ENCODE data around the gene SLC12A8.

SLC12A8 gene

DNA sequence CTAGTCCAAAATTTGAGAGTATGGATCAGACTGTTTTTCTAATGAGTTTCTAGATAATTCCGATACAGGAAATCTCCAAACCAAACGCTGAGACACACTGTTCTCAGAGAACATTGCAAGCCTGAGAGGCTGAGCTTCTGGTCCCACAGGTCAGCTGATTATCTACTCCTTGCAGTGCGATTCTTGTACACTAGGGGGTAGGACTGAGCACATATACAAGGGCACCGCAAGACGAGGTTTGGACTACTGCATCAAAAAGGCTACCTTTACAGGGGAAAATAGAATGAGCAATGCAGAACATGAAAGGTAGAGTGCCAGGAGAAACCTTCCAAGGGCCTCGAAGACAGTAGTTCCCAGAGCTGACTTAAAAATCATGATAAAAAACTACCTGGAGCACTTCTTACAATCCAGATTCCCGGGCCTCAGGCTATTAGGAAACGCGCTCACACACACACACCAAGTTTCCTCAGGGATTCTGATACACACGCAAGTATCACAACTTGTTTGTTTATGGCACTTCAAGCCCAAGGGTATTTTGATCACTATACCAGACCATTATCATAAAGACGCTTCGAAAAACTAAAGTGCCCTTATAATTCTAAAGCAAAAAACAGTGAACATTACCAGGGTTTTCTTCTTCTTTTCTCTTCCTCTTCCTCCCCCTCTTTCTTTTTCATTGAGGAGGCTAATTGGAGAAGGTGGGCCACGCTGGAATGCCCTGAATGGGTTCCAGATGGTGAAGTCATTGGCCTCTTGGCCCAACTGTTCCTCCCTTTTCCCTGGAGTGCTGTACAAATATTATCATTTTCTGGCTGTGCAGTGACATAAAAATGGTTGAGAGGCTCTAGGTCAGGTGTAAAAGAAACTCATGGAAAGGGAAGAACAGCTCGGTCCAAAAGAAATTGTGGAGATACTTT, 61.8 kb downstream of the SLC12A8 start:
- DNase-seq = peak; percentile 63

DNA sequence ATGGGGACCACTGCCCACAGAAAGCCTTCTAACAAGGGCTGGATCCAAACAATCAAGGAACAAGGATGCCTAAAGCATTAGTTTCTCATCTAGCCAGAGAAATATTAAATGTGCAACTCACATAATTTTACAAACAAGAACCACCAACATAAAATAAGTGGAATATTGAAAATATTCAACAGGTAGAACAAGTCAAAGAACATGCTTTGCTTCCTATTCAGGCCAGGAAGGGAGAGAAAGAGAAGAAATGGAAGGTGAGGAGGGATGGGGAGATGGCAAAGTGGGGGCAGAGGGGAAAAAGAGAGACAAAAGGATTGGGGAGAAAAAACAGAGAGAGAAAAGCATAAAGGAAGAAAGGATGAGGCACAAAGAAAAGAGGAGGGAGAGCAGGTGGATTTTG, 63.1 kb downstream of the SLC12A8 start:
- no peak for DNase-seq

DNA sequence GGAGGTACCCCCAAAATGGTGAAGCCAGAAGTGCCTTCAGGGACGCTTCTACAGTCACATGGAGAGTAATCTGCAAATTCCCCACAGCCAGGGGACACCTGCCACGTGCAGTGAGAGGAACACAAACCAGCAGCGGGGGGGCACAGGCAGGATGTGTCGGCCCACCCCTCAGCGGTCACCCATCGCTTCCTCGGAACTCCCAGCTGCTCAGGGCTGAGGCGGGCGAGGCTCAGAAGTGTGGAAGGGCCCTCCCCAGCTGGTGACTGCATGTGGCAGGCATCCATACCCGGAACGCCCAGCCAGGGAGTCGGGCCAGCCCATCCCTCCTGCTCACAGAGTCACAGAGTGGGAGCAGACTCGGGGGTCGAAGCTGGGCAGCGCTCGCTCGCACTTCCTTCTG, 63.7 kb downstream of the SLC12A8 start:
- no peak for DNase-seq

DNA sequence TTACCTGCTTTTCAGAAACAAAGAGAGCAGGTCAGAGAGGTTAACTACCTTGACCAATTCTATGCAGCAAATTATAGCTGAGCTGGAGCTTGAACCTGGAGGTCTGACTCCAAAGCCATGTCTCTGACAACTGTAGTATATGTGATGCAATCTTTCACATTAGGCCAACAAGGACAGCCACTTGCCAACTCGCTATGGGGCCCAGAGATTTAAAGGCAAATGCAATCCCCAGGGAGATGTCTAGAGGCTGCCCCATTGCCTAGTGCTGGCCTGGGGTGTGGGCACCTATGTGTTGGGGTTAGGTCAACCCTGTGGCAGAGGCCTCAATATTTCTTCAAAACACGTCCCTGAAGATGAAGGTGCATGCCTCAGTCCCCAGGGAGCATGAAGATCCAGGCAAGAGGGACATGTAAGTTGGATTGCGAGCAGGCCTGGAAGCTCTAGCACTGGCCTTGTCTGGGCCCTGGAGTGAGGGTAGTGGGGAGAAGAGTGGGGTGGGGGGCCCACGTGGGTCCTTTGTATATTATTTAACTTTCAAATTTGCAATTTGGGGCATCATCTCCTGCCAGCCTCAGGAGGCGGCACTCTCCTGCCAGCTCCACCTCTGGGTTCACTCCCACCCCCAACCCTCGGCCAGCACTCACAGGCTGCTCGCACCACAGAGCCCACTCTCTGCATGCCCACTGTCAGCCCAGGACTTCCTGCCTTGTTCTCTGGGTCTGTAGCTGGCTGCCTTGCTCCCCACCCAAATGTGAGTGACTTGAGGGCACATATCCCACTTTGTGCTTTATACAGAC, 64.3 kb downstream of the SLC12A8 start:
- DNase-seq = no peak

DNA sequence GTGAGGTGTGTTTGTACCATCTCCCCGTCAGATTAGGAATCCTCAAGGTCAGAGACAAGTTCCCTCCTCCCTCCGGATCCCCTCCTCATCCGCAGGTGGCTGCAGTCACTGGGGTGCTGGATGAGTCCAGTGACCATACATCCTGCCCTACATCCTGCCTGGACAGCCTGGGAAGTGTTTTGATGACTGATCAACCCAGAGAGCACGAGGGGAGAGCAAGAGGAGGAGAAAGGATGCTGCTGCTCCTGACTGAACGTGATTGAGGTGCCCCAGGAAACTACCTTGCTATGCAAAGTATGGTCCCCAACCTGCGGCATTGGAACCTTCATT, 65.1 kb downstream of the SLC12A8 start:
- DNase-seq = no peak

DNA sequence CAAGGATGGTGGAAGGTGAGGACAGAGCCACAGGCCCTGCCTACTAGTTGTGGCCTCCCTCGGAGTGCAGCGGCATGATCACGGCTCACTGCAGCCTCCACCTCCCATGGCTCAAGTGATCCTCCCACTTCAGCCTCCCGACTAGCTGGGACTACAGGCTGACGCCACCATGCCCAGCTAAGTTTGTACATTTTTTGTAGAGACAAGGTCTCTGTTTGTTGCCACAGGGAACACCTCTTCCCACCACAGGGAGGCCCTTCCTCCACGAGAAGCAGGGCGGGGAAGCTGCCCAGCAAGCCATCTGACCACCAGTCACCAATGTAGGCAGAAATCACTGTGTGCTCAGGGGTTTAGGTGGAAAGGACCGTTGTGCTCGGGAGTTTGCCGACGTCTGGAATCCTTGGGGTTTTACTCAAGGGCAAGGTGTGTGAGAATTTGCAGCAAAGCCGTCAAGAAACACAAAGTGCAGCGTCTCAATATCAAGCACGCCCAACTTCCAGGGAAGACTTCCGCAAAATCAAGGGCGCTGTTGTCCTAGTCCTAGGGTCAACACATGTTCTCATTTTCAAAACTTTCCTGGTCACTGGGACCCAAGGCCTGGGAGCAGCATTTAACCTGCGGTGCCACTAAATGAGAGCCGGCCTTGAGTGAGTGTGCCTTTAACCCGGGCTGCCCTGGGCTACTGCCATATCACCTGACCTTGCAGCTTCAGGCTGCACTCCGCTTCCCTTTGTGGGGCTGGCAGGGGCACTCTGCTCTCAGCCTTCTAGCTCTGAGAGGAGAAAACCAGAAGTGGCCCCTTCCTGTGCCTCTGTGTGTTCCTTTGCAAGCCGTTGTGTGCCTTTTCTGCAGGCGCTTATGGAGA, 65.7 kb downstream of the SLC12A8 start:
- no peak for DNase-seq

DNA sequence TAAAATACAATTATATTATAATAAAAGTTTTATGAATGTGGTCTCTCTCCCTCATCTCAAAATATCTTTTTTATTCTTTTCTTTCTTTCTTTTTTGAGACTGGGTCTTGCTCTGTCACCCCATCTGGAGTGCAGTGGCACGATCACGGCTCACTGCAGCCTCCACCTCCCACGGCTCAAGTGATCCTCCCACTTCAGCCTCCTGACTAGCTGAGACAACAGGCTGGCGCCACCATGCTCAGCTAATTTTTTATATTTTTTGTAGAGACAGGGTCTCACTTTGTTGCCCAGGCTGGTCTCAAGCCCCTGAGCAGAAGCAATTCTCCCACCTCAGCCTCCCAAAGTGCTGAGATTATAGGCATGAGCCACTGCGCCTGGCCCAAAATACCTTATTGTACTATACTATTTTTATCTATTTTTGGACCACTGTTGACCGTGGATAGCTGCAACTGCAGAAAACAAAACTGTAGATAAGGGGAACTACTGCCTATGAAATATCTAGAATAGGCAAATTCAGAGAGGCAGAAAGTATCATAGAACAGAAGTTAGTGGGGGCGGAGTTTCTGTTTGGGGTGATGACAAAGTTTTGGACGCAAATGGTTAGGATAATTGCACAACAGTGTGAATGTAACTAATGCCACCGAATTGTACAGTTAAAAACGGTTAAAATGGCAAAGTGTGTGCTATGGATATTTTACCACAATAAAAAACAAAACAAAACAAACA, 66.6 kb downstream of the SLC12A8 start:
- no peak for DNase-seq

DNA sequence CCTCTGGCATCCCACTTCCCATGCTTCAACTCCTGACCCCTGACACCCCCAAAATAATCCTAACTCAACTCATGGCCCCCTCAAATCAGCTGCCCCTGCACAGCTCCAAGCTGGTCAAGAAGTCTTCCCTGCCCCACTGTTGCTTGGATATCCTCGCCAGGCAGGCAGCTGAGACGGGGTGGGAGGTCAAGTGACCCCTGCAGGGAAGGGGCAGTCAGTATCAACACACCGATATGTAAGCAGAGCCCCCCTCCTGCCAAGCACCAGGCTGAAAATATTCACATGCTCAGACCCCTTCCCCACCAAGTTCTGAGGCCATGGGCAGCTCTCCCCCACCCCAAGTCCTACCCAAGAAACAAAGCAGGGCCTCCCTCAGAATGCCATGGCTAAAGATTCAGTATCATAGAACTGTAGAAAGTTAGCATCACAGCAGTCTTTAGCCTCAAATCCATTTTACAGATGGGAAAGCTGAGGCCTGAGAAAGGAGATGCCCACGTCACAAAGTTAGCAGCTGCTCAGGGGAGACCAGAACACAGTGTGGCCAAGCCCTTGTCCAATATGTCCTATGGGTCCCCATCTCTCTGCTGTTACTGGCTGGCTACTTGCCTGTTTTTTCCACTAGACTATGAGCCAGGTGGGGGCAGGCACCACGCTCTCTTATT, 67.8 kb downstream of the SLC12A8 start:
- no peak for DNase-seq

DNA sequence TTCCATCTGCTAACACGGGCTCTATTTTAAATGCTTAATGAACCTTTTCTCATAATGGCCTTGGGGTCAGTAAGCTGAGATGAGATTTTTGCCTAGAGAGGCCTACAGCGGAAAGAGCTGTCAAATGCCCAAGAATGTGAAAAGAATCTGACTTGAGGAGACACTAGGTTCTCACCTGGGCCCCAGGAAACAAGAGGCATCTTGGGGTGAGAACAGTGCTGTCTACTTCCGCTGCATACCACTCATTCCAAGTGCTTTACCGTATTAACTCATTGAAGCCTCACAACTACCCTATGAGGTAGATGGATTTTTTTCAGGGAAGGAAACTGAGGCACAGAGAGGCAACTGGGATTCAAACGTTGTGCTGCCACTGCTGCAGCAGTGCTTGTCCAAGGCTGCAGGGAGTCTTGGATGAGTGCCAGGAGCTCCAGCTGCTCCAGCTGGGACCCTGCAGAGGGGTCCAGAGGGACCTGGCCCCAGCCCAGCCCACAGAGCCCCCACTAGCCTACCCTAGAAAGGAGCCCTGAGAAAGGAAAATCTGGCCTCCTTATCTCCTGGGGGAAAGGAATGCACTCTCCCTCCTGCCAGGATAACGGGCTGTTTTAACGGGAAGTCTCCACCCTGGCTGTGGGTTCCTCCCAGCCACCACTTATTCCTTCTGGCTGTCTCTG, 68.4 kb downstream of the SLC12A8 start:
- DNase-seq = peak; percentile 52

DNA sequence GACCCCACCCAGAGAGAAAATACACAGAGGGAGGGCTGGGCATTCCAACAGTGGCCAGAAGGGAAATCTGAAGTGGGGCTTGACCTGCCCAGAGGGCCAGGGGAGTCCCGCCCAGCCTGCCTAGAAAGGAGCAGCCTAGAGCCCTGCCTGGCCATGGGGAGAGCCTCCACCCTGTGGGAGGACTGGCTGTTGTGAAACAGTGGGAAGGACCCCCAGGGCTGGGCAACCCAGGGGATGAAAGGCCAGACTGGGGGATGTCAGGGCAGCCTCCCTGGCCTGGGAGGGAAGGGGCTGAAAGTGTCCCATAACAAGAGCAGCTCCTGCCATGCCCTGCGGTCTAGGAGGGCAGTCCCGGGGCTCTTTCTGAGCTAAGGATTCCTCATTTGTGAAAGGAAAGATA, 69.0 kb downstream of the SLC12A8 start:
- DNase-seq = no peak

DNA sequence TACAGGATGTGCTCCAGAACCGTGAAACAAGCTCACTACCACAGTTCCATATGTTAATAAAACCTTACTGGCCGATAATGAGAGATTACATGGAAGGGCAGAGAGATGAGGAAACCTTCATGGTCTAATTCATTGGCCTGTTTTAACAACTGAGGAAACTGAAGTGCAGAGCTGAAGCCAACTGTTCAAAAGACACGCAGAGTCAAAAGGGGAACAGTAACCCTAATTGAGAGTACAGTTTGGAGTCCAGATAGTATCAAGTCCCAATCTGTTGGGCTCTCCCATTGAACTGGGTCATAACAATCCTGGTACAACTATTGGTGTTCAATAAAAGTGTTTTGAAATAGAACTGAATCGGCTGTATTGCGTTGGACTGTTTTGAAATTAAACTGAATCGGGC, 69.6 kb downstream of the SLC12A8 start:
- no peak for DNase-seq

DNA sequence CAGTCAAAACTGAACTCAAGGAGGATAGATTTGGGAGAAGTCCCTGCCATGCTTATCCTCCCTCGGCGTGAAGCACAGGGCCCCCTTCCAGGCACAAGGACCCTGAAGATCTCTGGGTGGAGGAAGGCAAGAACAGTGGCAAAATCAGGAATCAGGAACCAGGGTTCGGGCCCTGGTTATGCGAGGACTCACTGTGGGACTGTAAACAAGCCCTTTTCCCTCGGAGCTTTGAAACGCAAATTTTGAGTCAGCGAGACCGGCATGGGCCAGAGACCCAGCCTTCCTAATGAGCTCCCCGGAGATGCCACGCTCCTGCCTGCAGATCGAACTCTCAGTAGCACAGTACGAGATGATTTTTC, 70.1 kb downstream of the SLC12A8 start:
- DNase-seq = no peak

DNA sequence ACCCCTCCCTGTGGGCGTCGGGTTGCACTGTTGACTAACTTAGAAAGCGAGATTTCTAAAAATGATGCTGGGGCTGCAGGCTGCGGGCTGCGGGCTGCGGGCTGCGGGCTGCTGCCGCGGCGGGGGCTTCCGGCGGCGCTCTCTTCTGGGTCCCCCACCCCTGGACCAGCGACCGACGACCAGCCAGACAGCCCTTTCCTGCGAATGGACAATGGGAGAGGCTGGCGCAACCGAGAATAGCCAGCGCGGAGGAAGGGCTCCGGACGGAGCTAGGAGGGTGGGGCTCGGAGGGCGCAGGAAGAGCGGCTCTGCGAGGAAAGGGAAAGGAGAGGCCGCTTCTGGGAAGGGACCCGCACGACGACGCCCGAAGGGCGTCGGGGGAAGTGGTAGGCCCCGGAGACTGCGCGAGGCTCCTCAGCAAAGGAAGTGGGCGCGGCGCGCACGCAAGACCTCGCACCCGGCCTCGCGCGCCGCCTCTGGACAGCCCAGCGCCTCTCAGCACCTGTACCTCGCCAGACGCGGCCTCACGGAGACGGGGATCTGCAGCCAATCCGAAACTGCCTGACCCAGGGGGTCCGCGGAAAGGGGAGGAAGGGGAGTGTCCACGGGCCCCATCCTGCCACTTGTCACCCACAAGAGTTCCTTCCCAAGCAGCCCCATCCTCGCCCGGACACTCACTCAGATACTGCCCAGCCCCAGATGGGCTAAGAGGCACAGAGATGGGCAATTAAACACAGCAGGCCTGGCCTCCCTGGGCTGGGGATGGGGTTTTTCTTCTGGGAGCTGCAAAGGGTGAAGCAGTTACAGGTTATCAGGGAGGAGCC, 70.7 kb downstream of the SLC12A8 start:
- DNase-seq = no peak

DNA sequence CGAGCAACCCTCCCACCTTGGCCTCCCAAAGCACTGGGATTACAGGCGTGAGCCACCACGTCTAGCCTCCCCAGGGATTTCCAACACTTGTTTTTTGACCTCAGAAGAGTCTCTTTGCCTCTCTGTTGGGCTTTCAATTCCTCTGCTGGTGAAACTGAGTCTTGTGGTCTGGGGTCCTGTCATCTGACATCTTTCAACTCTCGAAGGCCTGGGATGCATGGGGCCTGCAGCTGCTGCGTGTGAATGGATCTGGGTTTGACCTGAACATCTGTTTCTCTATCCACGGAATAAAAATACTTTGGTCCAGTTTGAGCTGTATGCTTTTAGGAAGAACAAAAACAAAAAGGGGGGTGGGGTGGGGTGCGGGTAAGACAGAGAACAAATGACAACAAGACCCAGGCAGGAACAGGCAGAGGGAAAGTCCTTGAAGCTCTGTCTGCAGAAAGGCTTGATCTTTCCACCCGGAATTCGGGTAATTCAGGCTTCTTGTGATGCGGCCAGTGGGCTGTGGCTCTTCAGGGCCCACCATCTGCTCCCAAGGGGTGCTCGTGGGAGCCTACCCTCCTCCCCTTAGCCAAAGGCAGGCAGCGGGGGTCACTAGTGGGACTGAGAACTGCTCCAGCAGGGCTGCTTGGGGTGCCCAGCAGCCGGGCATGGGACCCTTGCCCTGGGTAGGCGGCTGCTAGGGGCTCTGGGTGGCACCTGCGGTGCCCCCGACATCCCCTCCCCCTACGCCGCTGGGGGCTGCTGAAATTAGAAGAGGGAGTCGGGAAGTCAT, 71.5 kb downstream of the SLC12A8 start:
- no peak for DNase-seq

DNA sequence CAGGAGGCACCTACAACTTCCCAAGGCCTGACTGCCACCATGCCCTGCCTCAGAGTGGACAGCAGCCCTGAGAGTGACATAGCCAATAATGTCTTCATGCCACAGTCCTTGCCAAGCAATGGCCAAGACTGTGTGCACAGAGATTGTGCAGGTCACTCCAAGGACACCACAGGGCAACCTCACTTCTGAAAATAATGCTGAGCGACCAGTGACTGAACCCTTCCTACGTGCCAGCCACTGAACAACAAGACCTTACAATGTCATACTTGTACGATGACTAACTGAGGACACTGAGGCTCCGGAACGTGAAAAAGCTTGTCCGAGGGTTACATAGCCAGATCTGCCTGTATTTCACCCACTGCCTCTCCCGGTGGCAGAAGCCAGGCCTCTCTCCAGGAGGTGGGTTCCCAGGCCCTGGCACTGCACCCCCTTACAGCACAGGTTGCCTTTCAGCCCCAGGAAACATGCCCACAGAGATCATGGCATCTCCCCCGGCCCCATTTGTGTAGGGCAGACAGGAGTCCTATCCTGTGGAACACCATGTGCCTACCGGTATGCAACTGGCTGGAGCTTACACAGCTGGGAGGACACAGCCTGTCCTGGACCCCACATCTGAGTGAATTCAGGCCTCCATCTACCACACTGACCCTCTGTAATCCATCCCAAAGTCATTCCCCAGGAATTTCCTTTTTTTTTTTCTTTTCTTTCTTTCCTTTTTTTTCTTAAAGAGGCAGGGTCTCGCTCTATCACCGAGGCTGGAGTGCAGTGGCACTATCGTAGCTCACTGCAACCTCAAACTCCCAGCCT, 72.3 kb downstream of the SLC12A8 start:
- no peak for DNase-seq

DNA sequence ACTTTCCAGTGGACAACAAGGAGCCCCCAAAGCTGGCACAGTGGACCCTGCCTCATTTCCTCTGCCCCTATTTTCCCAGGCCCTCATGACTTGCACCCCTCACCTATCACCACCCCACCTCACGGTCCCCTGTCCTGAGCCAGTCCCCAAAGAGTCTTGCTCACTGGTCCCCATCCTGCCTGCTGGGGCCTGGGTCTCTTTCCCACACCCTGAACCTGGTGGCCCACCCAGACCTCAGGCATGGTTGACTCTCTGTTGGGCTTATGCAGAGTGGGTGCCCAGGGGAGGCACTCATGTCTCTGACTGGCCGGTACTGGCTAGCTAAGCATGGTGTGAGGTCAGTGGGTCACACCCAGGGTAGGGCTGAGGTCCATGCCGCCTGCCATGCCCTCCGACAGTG, 73.2 kb downstream of the SLC12A8 start:
- no peak for DNase-seq

DNA sequence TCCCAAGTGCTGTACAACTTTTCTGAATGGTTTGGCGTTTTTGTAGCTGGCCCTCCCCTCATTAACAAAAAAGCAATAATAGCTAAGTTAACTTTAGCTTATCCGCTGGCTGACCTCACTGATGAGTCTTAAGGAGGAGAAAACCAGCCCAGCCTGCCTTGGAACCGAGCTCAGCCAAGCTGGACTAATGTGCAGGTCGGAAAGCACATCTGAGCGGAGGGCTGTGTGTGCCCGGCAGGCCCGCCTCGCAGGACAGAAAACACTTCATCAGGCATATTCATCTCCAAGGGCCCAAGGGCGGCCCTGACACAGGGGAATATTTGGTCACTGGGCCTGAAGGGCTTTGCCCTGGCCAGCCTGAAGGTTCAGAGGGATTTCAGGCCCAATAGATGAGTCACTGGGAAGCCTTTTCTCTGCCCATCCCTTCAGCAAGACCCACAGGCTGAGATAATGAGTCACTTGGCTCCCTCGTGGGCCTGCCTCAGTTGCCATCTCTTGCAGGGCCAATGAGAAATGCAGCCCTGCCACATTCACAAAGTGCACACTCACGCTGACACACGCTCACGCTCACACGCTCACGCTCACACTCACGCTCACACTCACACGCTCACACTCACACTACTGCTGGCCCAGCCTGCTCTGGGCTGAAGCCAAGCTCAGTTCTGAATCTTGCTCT, 75.1 kb downstream of the SLC12A8 start:
- DNase-seq = no peak

DNA sequence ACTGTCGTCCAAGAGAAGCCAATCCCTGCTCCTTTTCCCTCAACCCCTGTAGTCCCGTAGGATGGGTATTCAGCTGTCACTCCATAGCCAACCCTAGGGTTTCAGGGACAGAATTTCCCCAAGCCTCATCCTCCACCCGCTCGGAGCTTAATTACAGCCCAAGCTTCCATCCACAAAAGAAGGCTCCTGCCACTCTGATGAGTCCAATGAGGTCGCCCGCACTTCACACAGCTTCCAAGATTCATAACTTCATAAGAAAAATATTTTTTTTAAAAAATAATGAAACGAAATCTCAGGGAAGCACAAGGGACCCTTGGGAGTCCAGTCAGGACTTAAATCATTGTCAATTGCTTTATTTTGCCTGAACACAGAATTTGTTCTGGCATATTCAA, 75.6 kb downstream of the SLC12A8 start:
- no peak for DNase-seq

Data from NCI-H146 (cell line).